HepG2 (cell line): ENCODE measurements around the gene ATPAF2. TPM values are rescaled to one million over a fixed set of nuclear protein-coding genes. Genes with fewer than 3 reads are reported as not detected.

Source experiments
- ASH2L ChIP-seq: fragments of 300-600, 200-600 bp; sonication (generic); IDR thresholded peaks from 2 replicates; pipeline ENCODE4 v1.7.0; 2017; ENCODE audit warnings: low read depth, mild to moderate bottlenecking, moderate library complexity, mixed read lengths, low read length; ENCODE audit not compliant: insufficient read length
- CREM ChIP-seq, 2 experiments: sonication (generic) in 1 of 2; formaldehyde crosslinking in 1 of 2; IDR thresholded peaks; 2 replicates each; pipeline versions ENCODE4 v1.4.0 to v1.6.1; 2016 to 2020; ENCODE audit warnings: antibody characterized with exemption in 1 of 2, mild to moderate bottlenecking in 1 of 2, missing genetic modification reagents in 1 of 2
- FOXM1 ChIP-seq: sonication (generic); formaldehyde crosslinking; IDR thresholded peaks from 2 replicates; pipeline ENCODE4 v1.5.0; 2020; ENCODE audit warnings: missing genetic modification reagents
- HNF4A ChIP-seq: sonication (generic); formaldehyde crosslinking; IDR thresholded peaks from 2 replicates; pipeline ENCODE4 v1.4.0; 2020; ENCODE audit warnings: missing genetic modification reagents
- HNRNPH1 ChIP-seq: fragments of 200-400 bp; formaldehyde crosslinking; optimal IDR thresholded peaks from 2 replicates; pipeline ENCODE3; 2017; ENCODE audit warnings: mild to moderate bottlenecking, low read depth, low read length
- HNRNPUL1 ChIP-seq: fragments of 200-400 bp; formaldehyde crosslinking; IDR thresholded peaks from 2 replicates; pipeline ENCODE4 v1.6.1; 2017; ENCODE audit warnings: low read depth, mild to moderate bottlenecking, low read length, moderate library complexity
- PRMT3 ChIP-seq: sonication (generic); formaldehyde crosslinking; IDR thresholded peaks from 2 replicates; pipeline ENCODE4 v1.8.1; 2022; ENCODE audit warnings: low read depth, mild to moderate bottlenecking, moderate library complexity, missing genetic modification reagents, borderline replicate concordance
- RNF219 ChIP-seq: sonication (generic); formaldehyde crosslinking; IDR thresholded peaks from 2 replicates; pipeline ENCODE4 v1.5.0; 2020; ENCODE audit warnings: mild to moderate bottlenecking, missing genetic modification reagents
- TBX2 ChIP-seq: sonication (generic); formaldehyde crosslinking; IDR thresholded peaks from 2 replicates; pipeline ENCODE4 v1.5.0; 2020; ENCODE audit warnings: missing genetic modification reagents, mild to moderate bottlenecking, borderline replicate concordance
- ZFP36L2 ChIP-seq: sonication (generic); formaldehyde crosslinking; IDR thresholded peaks from 2 replicates; pipeline ENCODE4 v1.4.0; 2020; ENCODE audit warnings: missing genetic modification reagents
- ZFP82 ChIP-seq: sonication (generic); formaldehyde crosslinking; IDR thresholded peaks from 2 replicates; pipeline ENCODE4 v1.5.1; 2020; ENCODE audit warnings: mild to moderate bottlenecking, missing genetic modification reagents, borderline replicate concordance
- ZMYM2 ChIP-seq: sonication (generic); formaldehyde crosslinking; IDR thresholded peaks from 2 replicates; pipeline ENCODE4 v1.8.0; 2022; ENCODE audit warnings: mild to moderate bottlenecking, missing genetic modification reagents
- ZNF234 ChIP-seq: sonication (generic); formaldehyde crosslinking; conservative IDR thresholded peaks from 2 replicates; pipeline ENCODE4 v1.5.1; 2020; ENCODE audit warnings: mild to moderate bottlenecking, missing genetic modification reagents
- ZNF263 ChIP-seq: sonication (generic); formaldehyde crosslinking; IDR thresholded peaks from 2 replicates; pipeline ENCODE4 v1.4.0; 2020; ENCODE audit warnings: missing genetic modification reagents
- ZNF616 ChIP-seq: sonication (generic); formaldehyde crosslinking; IDR thresholded peaks from 2 replicates; pipeline ENCODE4 v1.5.0; 2020; ENCODE audit warnings: low read depth, mild to moderate bottlenecking, missing genetic modification reagents
- ZNF687 ChIP-seq: sonication (generic); formaldehyde crosslinking; IDR thresholded peaks from 2 replicates; pipeline ENCODE4 v1.5.1; 2020; ENCODE audit warnings: mild to moderate bottlenecking, missing genetic modification reagents, moderate library complexity
- ZNF691 ChIP-seq: sonication (generic); formaldehyde crosslinking; IDR thresholded peaks from 2 replicates; pipeline ENCODE4 v1.4.0; 2020; ENCODE audit warnings: missing genetic modification reagents, low read depth, mild to moderate bottlenecking, borderline replicate concordance
- ZNF780A ChIP-seq: sonication (generic); formaldehyde crosslinking; IDR thresholded peaks from 2 replicates; pipeline ENCODE4 v1.8.0; 2022; ENCODE audit warnings: mild to moderate bottlenecking, missing genetic modification reagents, moderate library complexity
- ZSCAN12 ChIP-seq: sonication (generic); formaldehyde crosslinking; IDR thresholded peaks from 2 replicates; pipeline ENCODE4 v1.9.0; 2021; ENCODE audit warnings: mild to moderate bottlenecking, missing genetic modification reagents
- polyA plus RNA-seq, 8 experiments: library from polyadenylated mRNA; depleted of rRNA in 3 of 8; stranded (reverse) in 7 of 8; unstranded in 1 of 8; fragments of >200 nt; fragmentation: Illumina TruSeq in 4 of 8; extraction: Trizol in 4 of 8; gene quantifications; 2 replicates each; pipeline versions ENCODE4 v1.2.1 to v1.2.3, GENCODE V29; 2011 to 2016; ENCODE audit warnings: low read depth in 4 of 8, missing spikeins in 1 of 8, mixed read lengths in 1 of 8; ENCODE audit not compliant: insufficient read depth in 1 of 8
- total RNA-seq, 5 experiments: library from RNA; depleted of rRNA; stranded (reverse); fragments of >200 nt; fragmentation: Illumina TruSeq; extraction: Trizol; gene quantifications; 2 replicates each; pipeline ENCODE4 v1.2.3, GENCODE V29; 2016; ENCODE audit warnings: low read depth in 1 of 5
- TF ChIP-seq, protein P1 (sequence below): sonication (generic); formaldehyde crosslinking; IDR thresholded peaks from 2 replicates; pipeline ENCODE4 v1.4.0; 2020; ENCODE audit warnings: missing genetic modification reagents

The ATPAF2 gene
- total and polyA plus RNA-seq, 2 of the 13 experiments (the other 11 are each of a cell fraction or from before 2014, with no cell fraction given), result 15.0 to 16.5 TPM

DNA sequence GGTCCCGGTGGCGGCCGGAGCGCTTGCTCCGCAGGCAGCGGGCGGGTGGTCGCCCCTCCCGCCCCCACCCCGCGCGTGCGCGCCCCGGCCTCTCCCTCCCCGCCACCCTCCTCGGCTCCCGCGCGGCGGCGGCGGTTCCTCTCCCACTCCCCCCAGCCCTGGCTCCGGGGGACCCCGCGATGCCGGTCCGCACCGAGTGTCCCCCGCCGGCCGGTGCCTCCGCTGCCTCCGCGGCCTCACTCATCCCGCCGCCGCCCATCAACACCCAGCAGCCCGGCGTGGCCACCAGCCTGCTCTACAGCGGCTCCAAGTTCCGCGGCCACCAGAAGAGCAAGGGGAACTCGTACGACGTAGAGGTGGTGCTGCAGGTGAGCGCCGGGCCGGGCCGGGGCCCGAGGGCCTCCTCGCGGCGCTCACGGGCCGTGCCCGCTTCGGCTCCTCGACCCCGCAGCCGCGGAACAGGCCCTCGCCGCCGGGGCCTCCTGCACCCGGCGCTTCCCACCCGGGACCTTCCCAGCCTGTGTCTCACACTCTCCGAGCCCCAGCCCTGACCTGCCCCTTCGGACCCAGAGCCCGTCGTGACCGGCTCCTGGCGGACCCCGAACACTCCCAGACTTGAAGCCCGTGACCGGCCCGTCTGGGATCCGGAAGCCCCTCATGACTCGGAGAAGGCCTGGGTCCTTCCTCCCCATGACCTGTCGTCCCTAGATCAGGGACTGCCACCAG lies 730 bp upstream of the ATPAF2 start (continued):
- TF ChIP-seq FOXM1 (CRISPR knock-in tag), result no peak
- no peak for TF ChIP-seq ZNF780A (CRISPR knock-in tag)
- no peak for TF ChIP-seq ZFP36L2 (CRISPR knock-in tag)
- TF ChIP-seq HNRNPUL1, result no peak
- TF ChIP-seq ZNF616 (CRISPR knock-in tag), result 0 out of 2 replicates have a peak, but pooled peaks have one; percentile 71
- peak; percentile 35; the same call in 1 of the 2 replicates for TF ChIP-seq ZNF263 (CRISPR knock-in tag)
- TF ChIP-seq ZNF691 (CRISPR knock-in tag), result peak; percentile 16; the same call in 1 of the 2 replicates
- no peak for TF ChIP-seq HNF4A (CRISPR knock-in tag)
- TF ChIP-seq ZSCAN12, result peak; percentile 55; the same call in 1 of the 2 replicates
- no peak for TF ChIP-seq TBX2 (CRISPR knock-in tag)
- no peak for TF ChIP-seq HNRNPH1
- TF ChIP-seq ZFP82, result peak; percentile 77; the same call in 1 of the 2 replicates
- TF ChIP-seq ZNF687 (CRISPR knock-in tag), result peak; percentile 23
- TF ChIP-seq RNF219 (CRISPR knock-in tag), result no peak
- TF ChIP-seq ZMYM2 (CRISPR knock-in tag), result no peak
- no peak for TF ChIP-seq CREM (IDR thresholded peaks at IDR 0.05)
- no peak for TF ChIP-seq CREM (CRISPR knock-in tag; IDR thresholded peaks at IDR 0.05)
- TF ChIP-seq PRMT3 (CRISPR knock-in tag), result no peak
- no peak for TF ChIP-seq ASH2L
- TF ChIP-seq, protein P1, sequence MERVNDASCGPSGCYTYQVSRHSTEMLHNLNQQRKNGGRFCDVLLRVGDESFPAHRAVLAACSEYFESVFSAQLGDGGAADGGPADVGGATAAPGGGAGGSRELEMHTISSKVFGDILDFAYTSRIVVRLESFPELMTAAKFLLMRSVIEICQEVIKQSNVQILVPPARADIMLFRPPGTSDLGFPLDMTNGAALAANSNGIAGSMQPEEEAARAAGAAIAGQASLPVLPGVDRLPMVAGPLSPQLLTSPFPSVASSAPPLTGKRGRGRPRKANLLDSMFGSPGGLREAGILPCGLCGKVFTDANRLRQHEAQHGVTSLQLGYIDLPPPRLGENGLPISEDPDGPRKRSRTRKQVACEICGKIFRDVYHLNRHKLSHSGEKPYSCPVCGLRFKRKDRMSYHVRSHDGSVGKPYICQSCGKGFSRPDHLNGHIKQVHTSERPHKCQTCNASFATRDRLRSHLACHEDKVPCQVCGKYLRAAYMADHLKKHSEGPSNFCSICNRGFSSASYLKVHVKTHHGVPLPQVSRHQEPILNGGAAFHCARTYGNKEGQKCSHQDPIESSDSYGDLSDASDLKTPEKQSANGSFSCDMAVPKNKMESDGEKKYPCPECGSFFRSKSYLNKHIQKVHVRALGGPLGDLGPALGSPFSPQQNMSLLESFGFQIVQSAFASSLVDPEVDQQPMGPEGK (CRISPR knock-in tag), result no peak
- 0 out of 2 replicates have a peak, but pooled peaks have one; percentile 55 for TF ChIP-seq ZNF234
